GM23338 (cell line): ENCODE measurements around the gene CYRIA. TPM values are rescaled to one million over a fixed set of nuclear protein-coding genes. Genes with fewer than 3 reads are reported as not detected.

Experiments used
- ATAC-seq: fragments of 200-7000 bp; cut with Tn5 transposase; 3 replicates; pipeline ENCODE4 v1.9.1; 2020
- DNase-seq: peaks from one replicate; pipeline ENCODE4 v3.0.0-alpha.2; 2015; ENCODE audit warnings: low spot score
- H2AFZ ChIP-seq: fragments of 200-600 bp; sonication (generic); 2 replicates; pipeline ENCODE4 v1.8.0; 2016; ENCODE audit warnings: antibody characterized with exemption, mild to moderate bottlenecking, moderate library complexity
- H3F3A ChIP-seq: fragments of 200-600 bp; sonication (generic); replicated peaks from 2 replicates; pipeline ENCODE4 v1.8.0; 2017; ENCODE audit warnings: antibody characterized with exemption, mixed run types, low read depth
- H3K27ac ChIP-seq: fragments of 200-600 bp; sonication (generic); 2 replicates; pipeline ENCODE4 v1.6.1; 2016; ENCODE audit warnings: low read depth
- H3K27me3 ChIP-seq: fragments of 200-600 bp; sonication (generic); 2 replicates; pipeline ENCODE4 v1.8.0; 2016; ENCODE audit warnings: mild to moderate bottlenecking, mixed run types, moderate library complexity; ENCODE audit not compliant: insufficient read depth
- H3K36me3 ChIP-seq: fragments of 200-600 bp; sonication (generic); 2 replicates; pipeline ENCODE4 v1.8.0; 2016; ENCODE audit warnings: mild to moderate bottlenecking; ENCODE audit not compliant: insufficient read depth
- H3K4me1 ChIP-seq: fragments of 200-600 bp; sonication (generic); 2 replicates; pipeline ENCODE4 v1.8.0; 2016; ENCODE audit warnings: mild to moderate bottlenecking, moderate library complexity; ENCODE audit not compliant: insufficient read depth
- H3K4me2 ChIP-seq: fragments of 200-600 bp; sonication (generic); 2 replicates; pipeline ENCODE4 v1.7.1; 2017; ENCODE audit warnings: mixed run types
- H3K4me3 ChIP-seq: fragments of 200-600 bp; sonication (generic); 2 replicates; pipeline ENCODE4 v1.6.1; 2016; ENCODE audit warnings: mixed run types
- H3K79me2 ChIP-seq: fragments of 200-600 bp; sonication (generic); replicated peaks from 2 replicates; pipeline ENCODE4 v1.8.0; 2017; ENCODE audit warnings: mild to moderate bottlenecking; ENCODE audit not compliant: insufficient read depth
- H3K9me2 ChIP-seq: fragments of 200-600 bp; sonication (generic); 2 replicates; pipeline ENCODE4 v1.8.0; 2017; ENCODE audit not compliant: insufficient read depth
- H4K20me1 ChIP-seq: fragments of 200-600 bp; sonication (generic); replicated peaks from 2 replicates; pipeline ENCODE4 v1.8.0; 2017; ENCODE audit warnings: mild to moderate bottlenecking; ENCODE audit not compliant: insufficient read depth
- H3K27ac Mint-ChIP-seq: 2 replicates; pipeline ENCODE4 v1.8.0; 2020; ENCODE audit warnings: inconsistent platforms, mild to moderate bottlenecking, moderate library complexity, mixed read lengths
- H3K27me3 Mint-ChIP-seq: 3 replicates; pipeline ENCODE4 v1.8.0; 2022; ENCODE audit warnings: low read depth, mild to moderate bottlenecking, moderate library complexity, mixed read lengths, inconsistent platforms; ENCODE audit not compliant: insufficient read depth, poor library complexity
- H3K36me3 Mint-ChIP-seq: 3 replicates; pipeline ENCODE4 v1.8.0; 2021; ENCODE audit warnings: low read depth, mild to moderate bottlenecking, inconsistent platforms, moderate library complexity, mixed read lengths
- H3K4me1 Mint-ChIP-seq: 3 replicates; pipeline ENCODE4 v1.8.0; 2020; ENCODE audit warnings: mild to moderate bottlenecking, inconsistent platforms, mixed read lengths
- H3K4me3 Mint-ChIP-seq: 3 replicates; pipeline ENCODE4 v1.8.0; 2021; ENCODE audit warnings: moderate library complexity, mild to moderate bottlenecking, inconsistent platforms, mixed read lengths
- H3K9me3 Mint-ChIP-seq: 3 replicates; pipeline ENCODE4 v1.8.0; 2020; ENCODE audit warnings: moderate library complexity, mild to moderate bottlenecking, inconsistent platforms, mixed read lengths
- CREB1 ChIP-seq: fragments of 250-450 bp; sonication (Bioruptor Pico); IDR thresholded peaks from 2 replicates; pipeline ENCODE4 v1.5.0; 2020; ENCODE audit warnings: low read depth, mild to moderate bottlenecking, moderate library complexity
- ETS1 ChIP-seq: IDR thresholded peaks from 2 replicates; pipeline ENCODE4 v1.6.1; 2016; ENCODE audit warnings: antibody characterized with exemption
- EZH2 ChIP-seq: fragments of 200-600 bp; sonication (generic); IDR thresholded peaks from one replicate; pipeline ENCODE4 v1.8.0; 2017; ENCODE audit warnings: antibody characterized with exemption, mild to moderate bottlenecking, low read depth; ENCODE audit not compliant: unreplicated experiment
- EZH2phosphoT487 ChIP-seq: fragments of 200-600 bp; sonication (generic); IDR thresholded peaks from one replicate; pipeline ENCODE4 v1.8.1; 2018; ENCODE audit warnings: antibody characterized with exemption; ENCODE audit not compliant: unreplicated experiment
- JUNB ChIP-seq: IDR thresholded peaks from one replicate; pipeline ENCODE4 v1.6.1; 2016; ENCODE audit warnings: antibody characterized with exemption; ENCODE audit not compliant: unreplicated experiment
- NANOG ChIP-seq: IDR thresholded peaks from 2 replicates; pipeline ENCODE4 v1.6.1; 2016; ENCODE audit warnings: antibody characterized with exemption, borderline replicate concordance
- POLR2AphosphoS5 ChIP-seq: IDR thresholded peaks from 2 replicates; pipeline ENCODE4 v1.6.1; 2016; ENCODE audit warnings: antibody characterized with exemption, low read depth
- REST ChIP-seq: IDR thresholded peaks from one replicate; pipeline ENCODE4 v1.6.1; 2018; ENCODE audit warnings: antibody characterized with exemption; ENCODE audit not compliant: unreplicated experiment
- STAT1 ChIP-seq: IDR thresholded peaks from one replicate; pipeline ENCODE4 v1.6.1; 2016; ENCODE audit warnings: antibody characterized with exemption; ENCODE audit not compliant: unreplicated experiment
- ZNF114 ChIP-seq: fragments of 250-450 bp; sonication (Bioruptor Pico); IDR thresholded peaks from 2 replicates; pipeline ENCODE4 v1.5.0; 2020; ENCODE audit warnings: mild to moderate bottlenecking, moderate library complexity
- ZNF331 ChIP-seq: fragments of 250-450 bp; sonication (Bioruptor Pico); IDR thresholded peaks from 2 replicates; pipeline ENCODE4 v1.5.0; 2020; ENCODE audit warnings: low read depth, mild to moderate bottlenecking, moderate library complexity
- polyA plus RNA-seq: library from polyadenylated mRNA; unstranded; fragments of >200 nt; fragmentation: Nextera tagmentation; extraction: Ambion mirVana; gene quantifications from 2 replicates; pipeline ENCODE4 v1.2.1, GENCODE V29; 2016
- total RNA-seq: library from RNA; depleted of rRNA; stranded (reverse); fragments of >200 nt; shearing (Covaris generic); gene quantifications from 2 replicates; pipeline ENCODE4 v1.2.3, GENCODE V29; 2014
- TF ChIP-seq, protein P1 (sequence below): fragments of 250-450 bp; sonication (Bioruptor Pico); IDR thresholded peaks from 2 replicates; pipeline ENCODE4 v1.5.0; 2020; ENCODE audit warnings: mild to moderate bottlenecking, moderate library complexity

Gene CYRIA
- total and polyA plus RNA-seq, 2 experiments from 2014 or later, result 3.0 to 5.3 TPM

- Mint-ChIP-seq H3K27ac (no peak overlapping the region), H3K27me3 (peaks cover 12% of the 10 kb centered on the region), H3K36me3 (no peaks in the 10 kb centered on the region), H3K9me3 (no peaks in the 10 kb centered on the region), H3K4me3 (no peak overlapping the region), H3K4me1 (peaks cover 26% of the 10 kb centered on the region)
- TF ChIP-seq EZH2phosphoT487 (no peak), ETS1 (no peak), JUNB (no peak), ZNF331 (CRISPR knock-in tag) (no peak), STAT1 (no peak), ZNF114 (no peak), EZH2 (no peak), REST (no peak), CREB1 (CRISPR knock-in tag) (no peak), NANOG (no peak), POLR2AphosphoS5 (no peak)
- TF ChIP-seq, protein P1, sequence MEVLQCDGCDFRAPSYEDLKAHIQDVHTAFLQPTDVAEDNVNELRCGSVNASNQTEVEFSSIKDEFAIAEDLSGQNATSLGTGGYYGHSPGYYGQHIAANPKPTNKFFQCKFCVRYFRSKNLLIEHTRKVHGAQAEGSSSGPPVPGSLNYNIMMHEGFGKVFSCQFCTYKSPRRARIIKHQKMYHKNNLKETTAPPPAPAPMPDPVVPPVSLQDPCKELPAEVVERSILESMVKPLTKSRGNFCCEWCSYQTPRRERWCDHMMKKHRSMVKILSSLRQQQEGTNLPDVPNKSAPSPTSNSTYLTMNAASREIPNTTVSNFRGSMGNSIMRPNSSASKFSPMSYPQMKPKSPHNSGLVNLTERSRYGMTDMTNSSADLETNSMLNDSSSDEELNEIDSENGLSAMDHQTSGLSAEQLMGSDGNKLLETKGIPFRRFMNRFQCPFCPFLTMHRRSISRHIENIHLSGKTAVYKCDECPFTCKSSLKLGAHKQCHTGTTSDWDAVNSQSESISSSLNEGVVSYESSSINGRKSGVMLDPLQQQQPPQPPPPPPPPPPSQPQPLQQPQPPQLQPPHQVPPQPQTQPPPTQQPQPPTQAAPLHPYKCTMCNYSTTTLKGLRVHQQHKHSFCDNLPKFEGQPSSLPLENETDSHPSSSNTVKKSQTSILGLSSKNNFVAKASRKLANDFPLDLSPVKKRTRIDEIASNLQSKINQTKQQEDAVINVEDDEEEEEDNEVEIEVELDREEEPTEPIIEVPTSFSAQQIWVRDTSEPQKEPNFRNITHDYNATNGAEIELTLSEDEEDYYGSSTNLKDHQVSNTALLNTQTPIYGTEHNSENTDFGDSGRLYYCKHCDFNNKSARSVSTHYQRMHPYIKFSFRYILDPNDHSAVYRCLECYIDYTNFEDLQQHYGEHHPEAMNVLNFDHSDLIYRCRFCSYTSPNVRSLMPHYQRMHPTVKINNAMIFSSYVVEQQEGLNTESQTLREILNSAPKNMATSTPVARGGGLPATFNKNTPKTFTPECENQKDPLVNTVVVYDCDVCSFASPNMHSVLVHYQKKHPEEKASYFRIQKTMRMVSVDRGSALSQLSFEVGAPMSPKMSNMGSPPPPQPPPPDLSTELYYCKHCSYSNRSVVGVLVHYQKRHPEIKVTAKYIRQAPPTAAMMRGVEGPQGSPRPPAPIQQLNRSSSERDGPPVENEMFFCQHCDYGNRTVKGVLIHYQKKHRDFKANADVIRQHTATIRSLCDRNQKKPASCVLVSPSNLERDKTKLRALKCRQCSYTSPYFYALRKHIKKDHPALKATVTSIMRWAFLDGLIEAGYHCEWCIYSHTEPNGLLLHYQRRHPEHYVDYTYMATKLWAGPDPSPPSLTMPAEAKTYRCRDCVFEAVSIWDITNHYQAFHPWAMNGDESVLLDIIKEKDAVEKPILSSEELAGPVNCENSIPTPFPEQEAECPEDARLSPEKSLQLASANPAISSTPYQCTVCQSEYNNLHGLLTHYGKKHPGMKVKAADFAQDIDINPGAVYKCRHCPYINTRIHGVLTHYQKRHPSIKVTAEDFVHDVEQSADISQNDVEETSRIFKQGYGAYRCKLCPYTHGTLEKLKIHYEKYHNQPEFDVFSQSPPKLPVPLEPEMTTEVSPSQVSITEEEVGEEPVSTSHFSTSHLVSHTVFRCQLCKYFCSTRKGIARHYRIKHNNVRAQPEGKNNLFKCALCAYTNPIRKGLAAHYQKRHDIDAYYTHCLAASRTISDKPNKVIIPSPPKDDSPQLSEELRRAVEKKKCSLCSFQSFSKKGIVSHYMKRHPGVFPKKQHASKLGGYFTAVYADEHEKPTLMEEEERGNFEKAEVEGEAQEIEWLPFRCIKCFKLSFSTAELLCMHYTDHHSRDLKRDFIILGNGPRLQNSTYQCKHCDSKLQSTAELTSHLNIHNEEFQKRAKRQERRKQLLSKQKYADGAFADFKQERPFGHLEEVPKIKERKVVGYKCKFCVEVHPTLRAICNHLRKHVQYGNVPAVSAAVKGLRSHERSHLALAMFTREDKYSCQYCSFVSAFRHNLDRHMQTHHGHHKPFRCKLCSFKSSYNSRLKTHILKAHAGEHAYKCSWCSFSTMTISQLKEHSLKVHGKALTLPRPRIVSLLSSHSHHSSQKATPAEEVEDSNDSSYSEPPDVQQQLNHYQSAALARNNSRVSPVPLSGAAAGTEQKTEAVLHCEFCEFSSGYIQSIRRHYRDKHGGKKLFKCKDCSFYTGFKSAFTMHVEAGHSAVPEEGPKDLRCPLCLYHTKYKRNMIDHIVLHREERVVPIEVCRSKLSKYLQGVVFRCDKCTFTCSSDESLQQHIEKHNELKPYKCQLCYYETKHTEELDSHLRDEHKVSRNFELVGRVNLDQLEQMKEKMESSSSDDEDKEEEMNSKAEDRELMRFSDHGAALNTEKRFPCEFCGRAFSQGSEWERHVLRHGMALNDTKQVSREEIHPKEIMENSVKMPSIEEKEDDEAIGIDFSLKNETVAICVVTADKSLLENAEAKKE (CRISPR knock-in tag), result no peak
- Histone ChIP-seq H3K9me2 (no peaks in the 10 kb centered on the region), H3K27me3 (peaks cover 11% of the 10 kb centered on the region), H3K4me3 (no peak overlapping the region), H3K79me2 (no peaks in the 10 kb centered on the region), H3K27ac (no peak overlapping the region), H3K4me1 (peaks cover 7% of the 10 kb centered on the region; the same call in 1 of the 2 replicates), H4K20me1 (no peaks in the 10 kb centered on the region), H3F3A (no peaks in the 10 kb centered on the region), H3K36me3 (no peaks in the 10 kb centered on the region), H2AFZ (no peak overlapping the region), H3K4me2 (no peak overlapping the region)
- DNase-seq (no peak), ATAC-seq (no peak)
These were observed 5.5 kb downstream of the CYRIA start for GRCh38 chr2:16660114-16660513.
